GM23338 (cell line): ENCODE data around the gene TNNC1. TPM values are rescaled to one million over a fixed set of nuclear protein-coding genes. Genes with fewer than 3 reads are reported as not detected.

Source experiments
- ATAC-seq: fragments of 200-7000 bp; cut with Tn5 transposase; 3 replicates; pipeline ENCODE4 v1.9.1; 2020
- DNase-seq: peaks from one replicate; pipeline ENCODE4 v3.0.0-alpha.2; 2015; ENCODE audit warnings: low spot score
- H2AFZ ChIP-seq: fragments of 200-600 bp; sonication (generic); 2 replicates; pipeline ENCODE4 v1.8.0; 2016; ENCODE audit warnings: antibody characterized with exemption, mild to moderate bottlenecking, moderate library complexity
- H3F3A ChIP-seq: fragments of 200-600 bp; sonication (generic); replicated peaks from 2 replicates; pipeline ENCODE4 v1.8.0; 2017; ENCODE audit warnings: antibody characterized with exemption, mixed run types, low read depth
- H3K27ac ChIP-seq: fragments of 200-600 bp; sonication (generic); 2 replicates; pipeline ENCODE4 v1.6.1; 2016; ENCODE audit warnings: low read depth
- H3K27me3 ChIP-seq: fragments of 200-600 bp; sonication (generic); 2 replicates; pipeline ENCODE4 v1.8.0; 2016; ENCODE audit warnings: mild to moderate bottlenecking, mixed run types, moderate library complexity; ENCODE audit not compliant: insufficient read depth
- H3K36me3 ChIP-seq: fragments of 200-600 bp; sonication (generic); 2 replicates; pipeline ENCODE4 v1.8.0; 2016; ENCODE audit warnings: mild to moderate bottlenecking; ENCODE audit not compliant: insufficient read depth
- H3K4me1 ChIP-seq: fragments of 200-600 bp; sonication (generic); 2 replicates; pipeline ENCODE4 v1.8.0; 2016; ENCODE audit warnings: mild to moderate bottlenecking, moderate library complexity; ENCODE audit not compliant: insufficient read depth
- H3K4me2 ChIP-seq: fragments of 200-600 bp; sonication (generic); 2 replicates; pipeline ENCODE4 v1.7.1; 2017; ENCODE audit warnings: mixed run types
- H3K4me3 ChIP-seq: fragments of 200-600 bp; sonication (generic); 2 replicates; pipeline ENCODE4 v1.6.1; 2016; ENCODE audit warnings: mixed run types
- H3K79me2 ChIP-seq: fragments of 200-600 bp; sonication (generic); replicated peaks from 2 replicates; pipeline ENCODE4 v1.8.0; 2017; ENCODE audit warnings: mild to moderate bottlenecking; ENCODE audit not compliant: insufficient read depth
- H3K9me2 ChIP-seq: fragments of 200-600 bp; sonication (generic); 2 replicates; pipeline ENCODE4 v1.8.0; 2017; ENCODE audit not compliant: insufficient read depth
- H4K20me1 ChIP-seq: fragments of 200-600 bp; sonication (generic); replicated peaks from 2 replicates; pipeline ENCODE4 v1.8.0; 2017; ENCODE audit warnings: mild to moderate bottlenecking; ENCODE audit not compliant: insufficient read depth
- H3K27ac Mint-ChIP-seq: 2 replicates; pipeline ENCODE4 v1.8.0; 2020; ENCODE audit warnings: inconsistent platforms, mild to moderate bottlenecking, moderate library complexity, mixed read lengths
- H3K27me3 Mint-ChIP-seq: 3 replicates; pipeline ENCODE4 v1.8.0; 2022; ENCODE audit warnings: low read depth, mild to moderate bottlenecking, moderate library complexity, mixed read lengths, inconsistent platforms; ENCODE audit not compliant: insufficient read depth, poor library complexity
- H3K36me3 Mint-ChIP-seq: 3 replicates; pipeline ENCODE4 v1.8.0; 2021; ENCODE audit warnings: low read depth, mild to moderate bottlenecking, inconsistent platforms, moderate library complexity, mixed read lengths
- H3K4me1 Mint-ChIP-seq: 3 replicates; pipeline ENCODE4 v1.8.0; 2020; ENCODE audit warnings: mild to moderate bottlenecking, inconsistent platforms, mixed read lengths
- H3K4me3 Mint-ChIP-seq: 3 replicates; pipeline ENCODE4 v1.8.0; 2021; ENCODE audit warnings: moderate library complexity, mild to moderate bottlenecking, inconsistent platforms, mixed read lengths
- H3K9me3 Mint-ChIP-seq: 3 replicates; pipeline ENCODE4 v1.8.0; 2020; ENCODE audit warnings: moderate library complexity, mild to moderate bottlenecking, inconsistent platforms, mixed read lengths
- CREB1 ChIP-seq: fragments of 250-450 bp; sonication (Bioruptor Pico); IDR thresholded peaks from 2 replicates; pipeline ENCODE4 v1.5.0; 2020; ENCODE audit warnings: low read depth, mild to moderate bottlenecking, moderate library complexity
- CTCF ChIP-seq, 2 experiments: fragments of 200-600 bp in 1 of 2; sonication (generic) in 1 of 2; conservative IDR thresholded peaks; 2 replicates each; pipeline versions ENCODE4 v1.5.1 to v1.6.1; 2016 to 2017; ENCODE audit warnings: antibody characterized with exemption in 2 of 2, low read depth in 2 of 2, mild to moderate bottlenecking in 2 of 2, moderate library complexity in 1 of 2
- ETS1 ChIP-seq: IDR thresholded peaks from 2 replicates; pipeline ENCODE4 v1.6.1; 2016; ENCODE audit warnings: antibody characterized with exemption
- EZH2 ChIP-seq: fragments of 200-600 bp; sonication (generic); IDR thresholded peaks from one replicate; pipeline ENCODE4 v1.8.0; 2017; ENCODE audit warnings: antibody characterized with exemption, mild to moderate bottlenecking, low read depth; ENCODE audit not compliant: unreplicated experiment
- EZH2phosphoT487 ChIP-seq: fragments of 200-600 bp; sonication (generic); IDR thresholded peaks from one replicate; pipeline ENCODE4 v1.8.1; 2018; ENCODE audit warnings: antibody characterized with exemption; ENCODE audit not compliant: unreplicated experiment
- JUNB ChIP-seq: IDR thresholded peaks from one replicate; pipeline ENCODE4 v1.6.1; 2016; ENCODE audit warnings: antibody characterized with exemption; ENCODE audit not compliant: unreplicated experiment
- NANOG ChIP-seq: IDR thresholded peaks from 2 replicates; pipeline ENCODE4 v1.6.1; 2016; ENCODE audit warnings: antibody characterized with exemption, borderline replicate concordance
- POLR2AphosphoS5 ChIP-seq: IDR thresholded peaks from 2 replicates; pipeline ENCODE4 v1.6.1; 2016; ENCODE audit warnings: antibody characterized with exemption, low read depth
- REST ChIP-seq: IDR thresholded peaks from one replicate; pipeline ENCODE4 v1.6.1; 2018; ENCODE audit warnings: antibody characterized with exemption; ENCODE audit not compliant: unreplicated experiment
- STAT1 ChIP-seq: IDR thresholded peaks from one replicate; pipeline ENCODE4 v1.6.1; 2016; ENCODE audit warnings: antibody characterized with exemption; ENCODE audit not compliant: unreplicated experiment
- ZNF114 ChIP-seq: fragments of 250-450 bp; sonication (Bioruptor Pico); IDR thresholded peaks from 2 replicates; pipeline ENCODE4 v1.5.0; 2020; ENCODE audit warnings: mild to moderate bottlenecking, moderate library complexity
- ZNF331 ChIP-seq: fragments of 250-450 bp; sonication (Bioruptor Pico); IDR thresholded peaks from 2 replicates; pipeline ENCODE4 v1.5.0; 2020; ENCODE audit warnings: low read depth, mild to moderate bottlenecking, moderate library complexity
- ZNF462 ChIP-seq: fragments of 250-450 bp; sonication (Bioruptor Pico); IDR thresholded peaks from 2 replicates; pipeline ENCODE4 v1.5.0; 2020; ENCODE audit warnings: mild to moderate bottlenecking, moderate library complexity
- polyA plus RNA-seq: library from polyadenylated mRNA; unstranded; fragments of >200 nt; fragmentation: Nextera tagmentation; extraction: Ambion mirVana; gene quantifications from 2 replicates; pipeline ENCODE4 v1.2.1, GENCODE V29; 2016
- total RNA-seq: library from RNA; depleted of rRNA; stranded (reverse); fragments of >200 nt; shearing (Covaris generic); gene quantifications from 2 replicates; pipeline ENCODE4 v1.2.3, GENCODE V29; 2014

TNNC1 gene
- total and polyA plus RNA-seq, 2 experiments from 2014 or later: 6.5 to 6.9 TPM

- Histone ChIP-seq H3K4me1 (peaks cover 7% of the 10 kb centered on the region; the same call in 1 of the 2 replicates), H3K36me3 (peaks cover 25% of the 10 kb centered on the region; the same call in 1 of the 2 replicates), H3K27me3 (no peaks in the 10 kb centered on the region), H3K27ac (no peak overlapping the region), H3K4me2 (no peak overlapping the region), H4K20me1 (peaks cover 50% of the 10 kb centered on the region), H3F3A (peaks cover 4% of the 10 kb centered on the region; the same call in 1 of the 2 replicates), H3K4me3 (no peak overlapping the region), H3K79me2 (peaks cover 75% of the 10 kb centered on the region), H2AFZ (no peak overlapping the region), H3K9me2 (no peaks in the 10 kb centered on the region)
- no peak for ATAC-seq
- H3K36me3 Mint-ChIP-seq: peaks cover 64% of the 10 kb centered on the region
- no peaks in the 10 kb centered on the region for H3K27me3 Mint-ChIP-seq
- TF ChIP-seq POLR2AphosphoS5: no peak
- TF ChIP-seq CTCF (conservative IDR thresholded peaks at IDR 0.05; ENCODE audit: low read depth in 2 of 2): no peak
- no peak for TF ChIP-seq NANOG
- TF ChIP-seq REST: no peak
- no peak for TF ChIP-seq ZNF114 (CRISPR knock-in tag)
- no peak for TF ChIP-seq CREB1
- no peak for TF ChIP-seq EZH2
- TF ChIP-seq EZH2phosphoT487: no peak
- TF ChIP-seq ETS1: no peak
- TF ChIP-seq JUNB: no peak
- no peak for TF ChIP-seq ZNF462 (CRISPR knock-in tag)
- TF ChIP-seq STAT1: no peak
- no peak for TF ChIP-seq ZNF331 (CRISPR knock-in tag)
- peaks cover 11% of the 10 kb centered on the region for H3K4me1 Mint-ChIP-seq
- DNase-seq: no peak
- H3K4me3 Mint-ChIP-seq: no peak overlapping the region
- H3K9me3 Mint-ChIP-seq: no peaks in the 10 kb centered on the region
- no peak overlapping the region for H3K27ac Mint-ChIP-seq
Observed at GRCh38 chr3:52461874-52462273, 8.0 kb upstream of the TNNC1 start.
